ENCODE data around the gene LYST.

LYST gene

GRCh38 chr1:235882816-235883215 lies 16.1 kb upstream of the LYST start:
- no peak overlapping the region for H3K4me3 ChIP-seq (ENCODE audit: low read depth in 1 of 2, low read length in 1 of 2)

GRCh38 chr1:235881930-235882700 lies 15.4 kb upstream of the LYST start:
- H3K4me3 ChIP-seq (ENCODE audit: low read depth in 1 of 2, low read length in 1 of 2) = no peak overlapping the region
- H3K27me3 ChIP-seq = no peaks in the 10 kb centered on the region
- TF ChIP-seq CTCF (IDR thresholded peaks at IDR 0.05) = no peak
- peak overlapping the region; percentile 92 for H3K27ac ChIP-seq
- no peaks in the 10 kb centered on the region for H3K36me3 ChIP-seq
- H3K4me1 ChIP-seq (ENCODE audit: control insufficient read depth in 1 of 2, insufficient read depth in 1 of 2, low read depth in 1 of 2, low read length in 1 of 2) = peaks cover 45 to 59% of the 10 kb centered on the region in 2 experiments
- H3K9me3 ChIP-seq = no peaks in the 10 kb centered on the region

More at GRCh38 chr1:235882816-235883215, 16.1 kb upstream of the LYST start:
- Histone ChIP-seq H3K4me1 (ENCODE audit: control insufficient read depth in 1 of 2, insufficient read depth in 1 of 2, low read depth in 1 of 2, low read length in 1 of 2) (peaks cover 38 to 52% of the 10 kb centered on the region in 2 experiments), H3K9me3 (no peaks in the 10 kb centered on the region), H3K27ac (no peak overlapping the region), H3K27me3 (no peaks in the 10 kb centered on the region), H3K36me3 (no peaks in the 10 kb centered on the region)
- no peak for TF ChIP-seq CTCF (IDR thresholded peaks at IDR 0.05)

GRCh38 chr1:235878082-235878811 lies 11.5 kb upstream of the LYST start:
- Histone ChIP-seq H3K36me3 (no peaks in the 10 kb centered on the region), H3K27ac (peak overlapping the region; percentile 92), H3K9me3 (no peaks in the 10 kb centered on the region)

GRCh38 chr1:235876402-235876841 lies 9.7 kb upstream of the LYST start:
- Histone ChIP-seq H3K9me3 (no peaks in the 10 kb centered on the region), H3K4me3 (ENCODE audit: low read depth in 1 of 2, low read length in 1 of 2) (peak overlapping the region in 1 of 2 experiments; percentile 39), H3K27me3 (no peaks in the 10 kb centered on the region), H3K4me1 (ENCODE audit: control insufficient read depth in 1 of 2, insufficient read depth in 1 of 2, low read depth in 1 of 2, low read length in 1 of 2) (peaks cover 73 to 76% of the 10 kb centered on the region in 2 experiments), H3K36me3 (no peaks in the 10 kb centered on the region), H3K27ac (peak overlapping the region; percentile 89)
- no peak for TF ChIP-seq CTCF (IDR thresholded peaks at IDR 0.05)

More at GRCh38 chr1:235878082-235878811, 11.5 kb upstream of the LYST start:
- TF ChIP-seq CTCF (IDR thresholded peaks at IDR 0.05) = no peak
- no peaks in the 10 kb centered on the region for H3K27me3 ChIP-seq
- H3K4me3 ChIP-seq (ENCODE audit: low read depth in 1 of 2, low read length in 1 of 2) = peak overlapping the region in 1 of 2 experiments; percentile 47
- peaks cover 71 to 85% of the 10 kb centered on the region in 2 experiments for H3K4me1 ChIP-seq (ENCODE audit: control insufficient read depth in 1 of 2, insufficient read depth in 1 of 2, low read depth in 1 of 2, low read length in 1 of 2)

- Histone ChIP-seq H3K4me3 (ENCODE audit: low read depth in 1 of 2, low read length in 1 of 2) (peak overlapping the region in 1 of 2 experiments; percentile 39), H3K9me3 (no peaks in the 10 kb centered on the region), H3K4me1 (ENCODE audit: control insufficient read depth in 1 of 2, insufficient read depth in 1 of 2, low read depth in 1 of 2, low read length in 1 of 2) (peaks cover 60 to 66% of the 10 kb centered on the region in 2 experiments), H3K27ac (peak overlapping the region; percentile 89), H3K36me3 (no peaks in the 10 kb centered on the region), H3K27me3 (no peaks in the 10 kb centered on the region)
- TF ChIP-seq CTCF (IDR thresholded peaks at IDR 0.05) = no peak
Measured at GRCh38 chr1:235875036-235875597, 8.4 kb upstream of the LYST start.

Measured in neutrophil (primary cell).